SIG-M5 (cell line): ENCODE measurements around the gene MRPL33.
A peak's percentile ranks its signal among the peaks of the same experiment; 100 is the strongest.

Experiments
- DNase-seq: peaks from one replicate; lab custom pipeline; 2025; lab: John Stamatoyannopoulos, UW

Gene MRPL33

DNA sequence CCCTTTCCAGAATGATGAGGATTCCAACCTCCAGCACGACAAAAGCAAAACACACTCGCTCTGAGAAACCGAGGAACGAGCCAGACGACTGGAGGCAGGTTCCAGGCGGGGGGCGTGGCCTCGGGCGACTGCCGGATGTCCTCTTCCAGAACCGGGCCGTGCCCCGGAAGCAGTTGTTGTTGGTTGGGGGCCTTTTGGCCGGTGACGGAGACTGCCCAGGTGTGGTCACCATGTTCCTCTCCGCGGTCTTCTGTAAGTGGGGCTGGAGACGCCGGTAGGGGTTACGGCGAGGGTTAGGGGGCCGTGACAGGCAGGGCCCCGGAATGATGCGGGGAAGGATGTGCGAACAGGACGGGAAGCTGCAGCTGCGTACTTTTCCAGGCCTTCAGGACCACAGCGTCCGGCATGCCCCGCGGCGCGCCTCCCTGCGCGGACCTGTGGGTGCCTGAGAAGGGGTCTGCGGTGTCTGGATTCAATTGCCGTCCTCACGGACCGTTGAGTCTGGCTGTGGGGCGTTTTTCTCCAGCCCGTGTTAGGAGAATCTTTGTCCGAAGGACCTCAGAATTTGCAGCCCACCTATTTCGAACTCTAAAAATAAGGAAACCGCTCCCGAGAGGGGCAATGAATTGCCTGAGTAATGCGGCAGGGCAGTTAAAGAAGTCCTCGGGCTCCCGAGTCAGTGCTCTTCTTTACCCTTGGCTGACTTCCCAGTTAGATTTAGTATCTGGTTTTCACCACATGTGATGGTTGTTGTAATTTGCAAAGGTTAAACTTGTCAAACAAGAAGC lies at the start of gene MRPL33:
Gene MRPL33, plus strand, starts transcription at position 172 of the 788 bp plus-strand sequence. Its CDS starts 59 bp downstream, at position 231.
- DNase-seq, result peak; percentile 28

DNA sequence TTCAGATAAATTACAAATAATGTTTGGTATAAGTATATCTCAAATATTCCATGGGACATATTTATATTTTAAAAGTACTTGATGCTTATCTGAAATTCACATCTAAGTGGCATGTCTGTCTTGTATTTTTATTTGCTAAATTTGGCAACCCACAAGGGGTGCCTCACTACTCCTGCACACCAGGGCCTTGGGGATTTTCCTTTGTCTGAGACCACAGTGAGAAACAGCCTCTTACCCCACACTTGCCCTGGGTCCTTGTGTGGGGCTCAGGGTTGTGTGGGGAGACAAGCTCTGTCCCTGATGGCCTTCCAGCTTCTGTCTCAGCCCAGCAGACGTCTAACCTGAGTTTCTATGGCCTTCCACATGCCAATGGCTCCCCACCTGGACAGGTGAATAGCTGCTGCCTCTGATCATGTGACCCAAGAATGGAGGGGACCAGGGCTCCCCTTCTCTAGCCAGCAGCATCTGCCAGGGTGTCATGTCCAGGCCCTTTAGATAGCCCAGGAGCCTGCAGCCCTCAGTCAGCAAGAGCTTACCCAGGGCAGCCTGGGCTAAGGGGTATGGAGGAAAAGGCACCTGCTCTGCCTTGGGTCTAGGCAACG lies 49.5 kb upstream of the MRPL33 start:
- DNase-seq, result no peak

DNA sequence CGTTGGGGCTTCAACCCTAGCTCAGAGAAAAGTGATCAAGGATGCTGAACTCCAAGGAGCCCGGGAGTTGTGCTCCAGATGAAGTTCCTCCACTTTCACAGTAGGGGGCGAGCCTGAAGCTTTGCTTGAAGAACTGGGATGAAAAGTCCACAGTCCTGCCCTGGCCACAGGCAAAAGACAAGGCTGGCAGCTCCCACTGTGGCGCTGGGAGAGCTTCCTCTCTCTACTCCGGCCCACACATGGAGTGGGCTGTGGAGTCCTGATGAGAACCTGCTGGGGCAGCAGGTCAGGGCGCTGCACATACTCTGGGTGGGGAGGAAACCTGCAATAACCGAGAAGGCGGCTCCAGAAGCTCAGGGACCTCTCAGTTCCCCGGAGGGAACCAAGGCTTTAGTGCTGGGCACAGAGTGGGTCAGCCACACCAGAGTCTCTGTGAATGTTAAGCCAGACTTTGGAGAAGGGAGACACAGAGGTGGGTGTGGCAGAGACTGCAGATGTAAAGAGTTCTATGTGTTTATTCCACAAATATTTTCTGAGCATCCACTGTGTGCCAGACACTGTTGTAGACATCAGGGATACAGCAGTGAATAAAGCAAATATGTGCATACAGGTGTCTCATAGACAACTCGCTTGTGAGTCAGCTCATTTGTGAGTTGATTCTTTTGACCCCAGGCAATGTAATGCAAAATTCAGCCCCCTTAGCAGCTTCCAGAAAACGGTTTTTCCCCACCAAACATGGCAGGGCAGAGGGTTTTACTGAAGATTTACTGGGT lies 48.0 kb upstream of the MRPL33 start:
- no peak for DNase-seq

DNA sequence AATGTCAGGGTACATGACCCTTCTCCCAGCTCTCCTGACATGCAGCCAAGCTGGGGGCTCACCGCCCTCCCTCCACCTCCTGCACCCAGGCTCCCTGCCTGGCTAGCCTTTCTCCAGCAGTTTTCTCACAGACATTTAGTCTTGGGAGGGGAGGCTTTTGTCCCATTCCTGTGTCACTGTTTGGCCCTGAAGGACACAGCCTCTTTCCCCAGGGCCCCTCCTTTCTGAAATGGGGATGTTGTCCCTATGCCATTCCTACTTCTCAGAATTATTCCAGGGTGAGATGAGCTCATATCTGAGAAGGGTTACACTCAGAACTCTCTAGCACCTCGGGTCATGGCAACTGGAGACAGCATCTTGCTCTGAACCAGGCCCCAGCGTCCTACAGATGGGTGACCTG lies 47.3 kb upstream of the MRPL33 start:
- no peak for DNase-seq

DNA sequence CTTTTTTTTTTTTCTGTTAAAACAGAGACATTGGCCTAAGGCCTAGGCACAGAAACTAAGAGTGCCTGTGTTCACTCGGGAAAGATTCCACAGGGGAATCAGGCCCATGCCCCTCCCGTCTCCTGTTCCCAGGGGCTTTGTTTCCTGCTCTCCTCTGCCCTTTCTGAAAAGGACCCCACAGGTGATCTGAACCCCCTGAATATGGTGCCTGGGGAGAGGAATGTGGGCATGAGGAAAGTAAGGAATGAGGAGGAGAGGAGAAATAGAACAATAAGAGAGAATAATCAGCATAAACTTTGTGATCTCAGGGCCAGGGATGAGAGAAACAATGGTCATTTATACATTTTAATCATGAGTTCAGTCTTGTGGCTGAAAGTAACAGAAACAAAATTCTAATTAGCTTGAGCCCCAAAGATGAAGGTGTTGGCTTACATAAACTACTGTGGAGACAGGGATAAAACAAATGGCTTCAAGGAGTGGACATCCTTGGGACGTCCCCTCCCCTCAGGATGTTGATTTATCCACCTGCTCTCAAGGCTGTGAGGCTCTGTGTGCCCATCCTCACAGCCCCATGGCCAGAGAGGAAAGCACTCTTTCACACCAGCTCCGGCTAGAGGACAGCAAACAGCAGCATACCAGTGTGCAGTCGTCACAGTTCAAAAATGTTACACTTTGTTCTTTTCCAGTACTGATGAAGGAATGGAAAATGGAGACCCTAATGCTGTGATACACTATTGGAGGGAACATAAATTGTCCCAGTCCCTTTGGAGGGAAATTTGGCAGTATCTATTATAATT lies 46.4 kb upstream of the MRPL33 start:
- no peak for DNase-seq

DNA sequence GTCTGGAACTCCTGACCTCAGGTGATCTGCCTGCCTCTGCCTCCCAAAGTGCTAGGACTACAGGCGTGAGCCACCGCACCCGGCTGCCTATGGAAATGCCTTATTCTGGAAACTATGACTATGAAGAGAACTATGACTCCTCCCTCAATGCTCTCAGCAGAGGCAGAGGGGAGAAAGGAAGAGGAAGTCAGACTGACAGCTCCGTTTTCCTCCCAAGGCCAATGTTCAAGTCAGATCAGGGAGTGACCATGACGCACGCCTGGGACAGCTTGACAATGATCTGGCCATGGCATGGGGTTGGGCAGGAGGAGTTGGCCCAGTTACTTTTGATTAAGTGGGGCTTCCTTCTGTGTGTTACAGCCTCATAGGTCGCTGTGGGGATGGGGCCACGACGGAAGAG lies 44.3 kb upstream of the MRPL33 start:
- DNase-seq, result no peak

DNA sequence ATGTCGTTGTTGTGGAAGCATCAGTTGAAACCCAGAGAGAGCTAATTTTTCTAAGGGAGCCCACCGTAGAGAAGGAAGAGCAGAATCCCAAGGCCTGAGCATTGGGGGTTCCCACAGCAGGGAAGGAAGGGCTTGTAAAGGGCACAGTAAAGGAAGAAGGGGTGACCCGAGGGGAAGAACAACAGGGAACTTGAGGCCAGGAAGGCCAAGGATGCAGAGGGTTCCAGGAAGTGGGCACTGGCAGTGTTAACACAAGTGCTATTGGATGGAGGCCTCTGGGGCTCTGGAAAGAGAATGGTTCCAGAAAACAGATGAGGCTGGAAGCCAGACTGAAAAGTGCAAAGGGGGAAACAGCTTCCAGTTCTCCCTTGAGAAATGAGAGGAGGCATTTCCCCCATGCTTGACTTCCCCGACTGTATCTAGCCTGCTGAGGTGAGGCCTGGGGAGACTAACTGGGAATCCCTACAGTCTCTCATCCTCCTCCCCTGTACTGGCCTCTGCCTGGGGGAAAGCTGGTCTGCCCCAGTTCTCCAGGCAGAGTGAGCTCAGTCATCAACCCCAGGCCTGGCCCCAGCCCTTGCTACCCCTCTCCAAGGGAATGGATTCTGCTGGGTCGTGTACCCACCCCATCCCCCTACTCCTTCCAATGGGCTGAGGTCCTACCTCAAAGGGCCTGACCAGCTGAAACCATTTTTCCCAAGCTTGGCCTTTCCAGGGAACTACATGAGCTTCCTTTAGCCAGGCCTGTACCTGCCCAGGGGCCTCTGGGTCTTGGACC lies 43.2 kb upstream of the MRPL33 start:
- no peak for DNase-seq

DNA sequence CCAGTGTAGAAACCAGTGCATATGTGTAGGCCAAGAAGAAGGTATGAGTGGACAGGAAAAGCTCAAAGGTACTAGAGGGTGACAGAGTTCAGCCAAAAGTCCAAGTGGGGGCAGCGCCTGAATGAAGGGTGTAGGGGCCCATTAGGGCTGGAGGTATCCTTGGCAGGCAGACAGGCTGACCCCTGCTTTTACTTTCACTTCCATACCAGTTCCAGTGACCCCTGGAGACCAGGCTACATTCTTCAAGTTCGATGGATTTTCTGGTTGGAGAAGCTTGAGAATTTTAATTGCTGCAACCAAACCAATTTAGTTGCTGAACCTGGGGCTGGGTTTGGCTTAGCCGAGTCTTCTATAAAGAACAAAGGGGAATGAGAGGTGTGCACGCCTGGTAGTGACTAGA lies 42.3 kb upstream of the MRPL33 start:
- no peak for DNase-seq

DNA sequence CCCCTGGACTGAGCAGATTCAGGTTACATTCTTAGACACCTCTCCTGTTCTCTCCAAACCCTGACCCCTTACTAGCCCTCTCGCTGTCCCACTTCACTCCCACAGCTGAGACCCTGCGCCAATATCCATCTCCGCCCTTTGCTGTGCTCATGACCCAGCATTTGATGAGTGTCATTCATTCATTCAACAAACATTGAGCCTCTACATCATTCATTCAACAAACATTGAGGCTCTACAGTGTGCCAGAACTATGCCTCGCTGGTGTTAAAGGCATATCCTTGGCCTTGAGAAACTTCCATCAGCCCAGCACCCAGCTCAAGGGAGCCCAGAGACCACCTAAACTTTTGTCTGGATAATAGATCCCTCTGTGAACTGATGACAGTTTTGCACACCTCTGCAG lies 41.9 kb upstream of the MRPL33 start:
- DNase-seq, result no peak

DNA sequence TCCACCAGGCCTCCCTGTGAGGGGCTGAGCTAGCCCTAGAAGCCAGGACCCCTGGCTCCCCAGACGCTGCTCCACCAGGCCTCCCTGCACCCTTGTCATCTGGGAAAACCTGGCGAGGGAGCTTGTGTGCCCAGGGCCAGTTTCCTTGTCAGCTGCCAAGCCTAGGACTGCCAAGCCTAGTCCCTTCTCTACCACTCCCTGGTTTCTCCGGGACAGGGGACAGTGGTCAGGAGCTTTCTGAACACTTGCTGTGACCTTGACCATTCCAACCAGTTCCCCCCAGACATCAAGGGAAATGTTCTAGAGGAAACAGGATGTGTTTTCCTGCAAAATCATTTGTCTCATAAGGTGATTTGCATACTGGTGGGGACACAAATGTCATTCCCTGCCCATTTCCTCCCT lies 41.3 kb upstream of the MRPL33 start:
- no peak for DNase-seq

DNA sequence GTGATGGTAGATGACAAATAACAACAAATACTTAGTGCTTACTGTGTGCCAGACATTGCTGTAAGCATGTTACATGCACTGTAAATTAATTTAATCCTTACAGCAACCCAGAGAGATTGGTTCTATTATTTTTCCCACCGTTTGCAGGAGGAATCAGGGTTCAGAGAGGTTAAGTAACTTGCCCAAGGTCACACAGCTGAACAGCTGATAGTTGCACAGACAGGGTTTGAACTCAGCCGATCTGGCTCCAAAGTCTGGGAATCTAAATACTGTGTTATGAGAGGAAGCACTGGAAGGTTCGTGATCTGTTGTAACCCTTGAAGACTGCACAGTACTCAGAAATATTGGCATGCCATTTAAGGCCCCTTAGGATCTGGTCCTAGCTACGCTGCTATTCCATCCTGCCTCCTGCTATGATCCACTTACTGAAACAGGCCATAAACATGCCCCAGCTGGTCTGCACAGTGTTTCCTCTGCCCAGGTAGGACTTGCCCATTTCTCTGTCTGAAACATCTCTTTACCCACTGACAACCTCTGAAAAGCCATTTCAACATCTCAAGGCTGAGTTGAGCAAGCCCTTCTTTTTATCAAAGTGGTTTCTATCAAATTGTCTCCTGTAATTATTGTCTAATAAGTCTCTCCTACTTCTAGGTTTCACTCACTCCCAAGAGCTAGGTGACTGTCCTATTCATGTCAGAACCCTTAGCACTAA lies 40.4 kb upstream of the MRPL33 start:
- no peak for DNase-seq

DNA sequence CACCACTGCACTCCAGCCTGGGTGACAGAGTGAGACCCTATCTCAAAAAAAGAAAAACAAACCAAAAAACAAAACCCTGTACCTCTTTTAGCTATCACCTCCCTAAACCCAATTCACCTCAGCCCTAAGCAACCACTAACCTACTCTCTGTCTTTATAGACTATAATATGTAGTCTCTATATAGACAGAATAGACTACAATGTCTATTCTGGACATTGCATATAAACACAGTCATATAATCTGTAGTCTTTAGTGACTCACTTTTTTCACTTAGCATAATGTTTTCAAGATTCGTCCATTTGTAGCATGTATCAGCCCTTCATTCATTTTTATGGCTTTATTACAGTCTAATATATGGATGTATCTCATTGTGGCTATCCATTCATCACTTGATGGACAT lies 37.2 kb upstream of the MRPL33 start:
- DNase-seq, result no peak

DNA sequence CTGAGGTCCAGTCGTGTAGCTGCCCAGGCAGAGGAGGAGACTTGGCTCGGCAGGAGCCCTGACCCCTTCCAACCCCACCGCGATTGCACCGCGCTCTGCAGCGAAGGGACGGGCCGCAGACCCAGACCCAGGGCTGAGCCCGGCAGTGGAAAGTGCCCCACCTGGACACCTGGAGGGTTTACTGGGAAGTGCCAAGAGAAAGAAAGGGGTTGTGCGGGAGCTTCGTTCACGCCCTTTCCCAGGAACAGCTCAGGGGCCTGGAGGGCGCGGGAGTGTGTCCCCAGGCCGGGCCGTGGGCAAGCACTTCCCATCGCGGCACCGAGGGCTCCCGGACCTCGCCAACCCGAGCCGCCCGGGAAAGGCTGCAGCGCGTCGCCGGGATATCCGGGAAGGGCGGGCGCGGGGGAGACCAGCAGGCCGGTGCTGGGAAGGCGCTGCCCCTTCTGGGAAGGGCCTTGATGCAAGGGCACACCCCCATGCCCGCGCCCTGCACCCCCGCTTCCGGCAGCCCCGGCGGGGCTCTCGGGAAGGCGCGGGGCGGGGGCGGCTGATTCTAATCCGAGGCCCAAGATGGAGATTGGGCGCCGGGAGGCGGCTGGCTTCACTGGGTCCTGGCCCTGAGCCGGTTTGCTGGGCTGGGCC lies 36.1 kb upstream of the MRPL33 start:
- DNase-seq, result no peak

DNA sequence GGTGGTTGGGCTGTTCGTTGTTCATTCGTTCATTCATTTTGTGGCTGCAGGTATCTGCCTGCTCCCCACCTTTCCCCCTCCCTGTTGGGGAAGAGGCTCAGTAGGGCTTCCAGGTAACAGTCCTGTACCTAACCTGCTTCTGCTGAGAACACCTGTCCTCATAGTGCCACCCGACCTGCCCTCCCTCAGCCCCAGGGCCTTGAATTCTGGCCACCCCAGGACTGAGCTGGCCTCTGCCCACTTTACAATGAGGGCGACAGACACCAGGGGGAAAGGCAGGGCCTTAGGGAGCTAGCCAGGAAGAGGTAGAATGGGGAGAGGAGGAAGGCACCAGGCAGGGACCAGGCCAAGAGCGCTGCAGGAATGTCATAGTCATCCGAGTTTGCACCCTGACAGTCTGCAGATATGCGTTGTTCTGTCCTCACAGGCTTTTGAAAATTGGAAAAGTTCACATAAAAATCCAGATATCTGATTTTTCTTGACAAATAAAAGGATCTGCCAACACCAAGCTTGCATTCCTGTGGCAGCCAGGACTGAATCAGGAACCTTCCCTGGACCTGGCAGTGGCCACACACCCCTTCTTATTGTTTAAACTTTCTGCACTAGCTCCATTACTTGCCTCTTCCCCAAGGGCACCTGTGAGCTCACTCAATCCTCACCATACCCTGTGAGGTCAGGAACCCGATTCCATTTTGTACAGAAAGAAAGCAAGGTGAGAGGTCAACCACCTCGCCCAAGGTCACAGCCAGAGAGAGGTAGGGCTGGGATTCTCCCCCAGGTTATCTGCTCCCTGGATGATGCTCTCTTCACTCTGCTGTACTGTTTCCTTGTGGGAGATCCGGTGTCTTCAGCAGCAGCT lies 35.3 kb upstream of the MRPL33 start:
- DNase-seq, result no peak

DNA sequence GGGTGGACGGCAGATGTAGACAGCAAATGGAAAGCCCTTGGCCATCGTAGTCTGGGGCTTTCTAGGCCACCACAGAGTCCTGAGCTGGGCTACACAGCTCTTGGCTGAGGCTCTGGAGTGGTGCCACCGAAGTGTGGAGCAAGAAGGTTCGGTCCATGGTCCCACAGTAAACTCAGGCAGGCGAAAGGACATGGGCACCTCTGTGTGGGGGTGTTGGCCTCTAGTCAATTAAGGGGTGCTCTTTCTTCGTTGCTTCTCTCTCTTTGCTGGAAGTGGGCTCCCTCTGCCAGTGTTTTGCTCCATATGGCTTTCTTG lies 34.7 kb upstream of the MRPL33 start:
- DNase-seq, result no peak

DNA sequence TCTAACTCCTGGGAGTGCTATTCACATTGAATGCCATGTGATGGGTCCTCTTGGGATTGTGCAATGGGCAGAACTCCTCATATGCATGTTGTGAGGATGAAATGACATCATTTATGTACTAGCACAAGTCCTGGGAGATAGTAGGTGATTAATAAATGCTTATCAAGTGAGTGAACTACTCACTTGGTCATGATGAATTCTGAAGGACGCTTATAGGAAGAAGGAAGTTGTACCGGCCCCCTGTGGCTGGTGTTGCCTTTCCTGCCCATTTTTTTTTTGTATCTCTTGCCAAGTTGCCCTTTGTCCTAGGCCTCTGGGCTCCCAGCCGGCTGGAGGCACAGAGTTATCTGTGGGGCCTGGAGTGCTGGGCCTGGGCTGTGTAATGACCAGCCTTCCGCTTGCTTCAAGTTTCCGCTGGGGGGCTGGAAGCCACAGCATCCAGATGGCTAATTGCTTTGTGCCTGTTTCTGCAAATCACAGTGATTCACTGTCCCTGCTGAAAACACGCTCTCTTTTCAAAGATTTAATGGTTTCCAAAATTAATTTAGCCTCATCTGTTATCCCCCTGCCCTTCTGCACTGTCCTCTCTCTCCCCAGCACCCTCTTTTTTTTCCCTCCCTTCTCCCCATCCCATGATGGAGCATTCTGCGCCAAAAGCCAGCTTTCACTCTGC lies 33.7 kb upstream of the MRPL33 start:
- DNase-seq, result no peak

DNA sequence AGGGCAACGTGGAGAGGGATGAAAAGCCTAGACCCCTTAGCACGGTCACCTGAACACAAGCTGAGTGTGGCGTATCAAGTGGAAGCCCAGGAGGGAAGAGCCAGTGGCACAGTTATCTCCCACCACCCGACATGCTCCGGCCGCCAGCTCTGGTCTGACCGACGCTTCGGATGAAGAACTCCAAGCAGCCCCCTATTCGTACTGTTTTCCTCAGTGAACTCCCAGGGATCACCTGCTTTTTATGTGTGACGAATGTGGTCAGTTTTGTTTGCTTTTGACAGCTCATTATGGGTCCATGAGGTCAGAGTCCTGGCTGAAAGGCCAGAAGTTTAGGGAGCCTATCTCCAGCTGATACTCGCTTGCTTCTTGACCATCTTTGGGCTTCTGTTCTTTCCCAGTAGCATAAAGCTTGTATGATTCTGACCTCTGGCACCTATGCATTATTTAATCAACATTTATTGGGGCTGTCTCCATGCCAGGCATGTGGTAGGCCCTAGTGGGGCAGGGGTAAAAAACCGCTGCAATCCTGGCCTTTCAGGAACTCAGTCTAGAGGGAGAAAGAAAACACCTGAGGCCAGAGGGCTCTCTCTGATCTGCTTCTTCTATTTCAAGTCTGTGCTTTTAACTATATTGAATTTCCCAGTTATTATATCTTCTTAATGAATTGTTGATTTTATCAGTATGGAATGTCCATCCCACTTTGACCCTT lies 33.0 kb upstream of the MRPL33 start:
- no peak for DNase-seq

DNA sequence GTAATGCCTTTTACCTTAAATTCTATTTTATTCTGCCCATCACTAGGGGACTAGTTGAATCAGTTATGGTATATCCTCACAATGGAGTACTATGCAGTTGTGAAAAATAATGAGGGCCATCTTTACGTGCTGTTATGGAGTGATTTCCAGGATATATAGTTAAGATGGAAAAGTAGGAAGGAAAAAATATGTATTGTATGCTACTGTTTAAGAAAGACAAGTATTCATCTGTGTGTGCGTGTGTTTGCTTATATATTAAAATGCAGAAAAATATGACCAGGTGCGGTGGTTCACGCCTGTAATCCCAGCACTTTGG lies 32.5 kb upstream of the MRPL33 start:
- DNase-seq, result no peak

DNA sequence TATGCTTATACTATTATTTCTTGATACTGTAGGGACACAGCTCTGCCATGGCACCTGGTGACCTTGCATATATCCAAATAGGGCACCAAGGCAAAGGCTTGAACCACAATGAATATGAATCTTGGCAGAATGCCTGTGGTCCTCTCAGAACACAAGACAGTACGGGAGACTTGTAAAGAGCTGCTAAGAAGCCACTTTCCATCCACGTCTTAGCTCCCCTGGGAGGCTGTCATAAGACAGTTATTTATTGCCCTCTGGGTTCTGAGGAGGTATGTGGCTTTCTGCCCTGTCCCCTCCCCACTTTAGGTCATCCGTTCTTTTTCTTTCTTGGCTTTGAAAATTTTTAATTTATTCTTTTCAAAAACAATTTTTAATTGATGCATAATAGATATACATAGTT lies 29.8 kb upstream of the MRPL33 start:
- no peak for DNase-seq
